GM10266 (cell line): ENCODE measurements around the gene KCNC1.

Source experiments
- DNase-seq: peaks from one replicate; pipeline ENCODE4 v3.0.0; 2012; ENCODE audit errors: extremely low spot score
- CTCF ChIP-seq: IDR thresholded peaks from 2 replicates; pipeline ENCODE4 v1.5.1; 2012; ENCODE audit warnings: mild to moderate bottlenecking, low read depth; ENCODE audit not compliant: control insufficient read depth, insufficient read depth; ENCODE audit errors: missing control alignments

Gene KCNC1

GRCh38 chr11:17750801-17751165 lies 16.2 kb downstream of the KCNC1 start:
- no peak for DNase-seq
- no peak for TF ChIP-seq CTCF

- DNase-seq: no peak
- no peak for TF ChIP-seq CTCF
Observed at GRCh38 chr11:17751558-17751957, 17.0 kb downstream of the KCNC1 start.

- no peak for TF ChIP-seq CTCF
- no peak for DNase-seq
Observed at GRCh38 chr11:17752144-17752543, 17.6 kb downstream of the KCNC1 start.

GRCh38 chr11:17753153-17753552 lies 18.6 kb downstream of the KCNC1 start:
- TF ChIP-seq CTCF: no peak
- no peak for DNase-seq

- DNase-seq: no peak
Observed at GRCh38 chr11:17753641-17754040, 19.1 kb downstream of the KCNC1 start.

GRCh38 chr11:17755891-17756290 lies 21.3 kb downstream of the KCNC1 start:
- DNase-seq: no peak
- TF ChIP-seq CTCF: no peak

More at GRCh38 chr11:17753641-17754040, 19.1 kb downstream of the KCNC1 start:
- TF ChIP-seq CTCF: no peak

GRCh38 chr11:17760102-17761029 lies 25.8 kb downstream of the KCNC1 start:
- peak; percentile 53 for TF ChIP-seq CTCF
- DNase-seq: peak; percentile 70
